CD14-positive monocyte (primary cell): ENCODE measurements around the gene PHAF1. TPM values are rescaled to one million over a fixed set of nuclear protein-coding genes. Genes with fewer than 3 reads are reported as not detected.

Experiments used
- DNase-seq, 3 donors: peaks; one replicate each; pipeline ENCODE4 v3.0.0-alpha.2; 2011 to 2022
- H2AFZ ChIP-seq: 2 replicates; pipeline ENCODE4 v1.6.0; 2012; ENCODE audit warnings: mild to moderate bottlenecking, low read depth, low read length, inconsistent platforms; ENCODE audit not compliant: insufficient read depth, poor library complexity, severe bottlenecking
- H3K27ac ChIP-seq, 2 donors: 1 replicate in 1 of 2; 2 replicates in 1 of 2; pipeline ENCODE4 v1.5.1; 2012 to 2013; ENCODE audit warnings: low read length in 2 of 2, control low read depth in 1 of 2, inconsistent platforms in 1 of 2, low read depth in 1 of 2, mild to moderate bottlenecking in 1 of 2
- H3K27me3 ChIP-seq, 2 donors: one replicate each; pipeline versions ENCODE4 v1.6.0 to v1.6.1; 2011 to 2013; ENCODE audit warnings: low read length in 2 of 2; ENCODE audit not compliant: control insufficient read depth in 2 of 2, insufficient read depth in 2 of 2
- H3K36me3 ChIP-seq, 2 donors: replicated peaks in 1 of 2; 1 replicate in 1 of 2; 2 replicates in 1 of 2; pipeline versions ENCODE4 v1.5.1 to v1.6.1; 2012 to 2013; ENCODE audit warnings: low read length in 2 of 2, control low read depth in 1 of 2, inconsistent platforms in 1 of 2, mild to moderate bottlenecking in 1 of 2; ENCODE audit not compliant: insufficient read depth in 2 of 2, control insufficient read depth in 1 of 2
- H3K4me1 ChIP-seq, 2 donors: 1 replicate in 1 of 2; 2 replicates in 1 of 2; pipeline versions ENCODE4 v1.5.1 to v1.6.1; 2012 to 2013; ENCODE audit warnings: low read length in 2 of 2, control low read depth in 1 of 2, inconsistent platforms in 1 of 2, mild to moderate bottlenecking in 1 of 2, moderate library complexity in 1 of 2; ENCODE audit not compliant: insufficient read depth in 2 of 2, control insufficient read depth in 1 of 2
- H3K4me2 ChIP-seq: replicated peaks from 2 replicates; pipeline ENCODE3; 2012; ENCODE audit warnings: low read length, moderate library complexity, mild to moderate bottlenecking; ENCODE audit not compliant: poor library complexity, severe bottlenecking; ENCODE audit errors: extremely low read depth
- H3K4me3 ChIP-seq, 3 experiments: fragments of 200-600 bp in 1 of 3; sonication (generic) in 1 of 3; replicated peaks in 1 of 3; 1 replicate in 2 of 3; 2 replicates in 1 of 3; pipeline ENCODE4 v1.5.1; 2011 to 2013; ENCODE audit warnings: low read length in 3 of 3, mild to moderate bottlenecking in 3 of 3, control low read depth in 2 of 3, low read depth in 2 of 3, inconsistent platforms in 1 of 3, moderate library complexity in 1 of 3
- H3K79me2 ChIP-seq: 2 replicates; pipeline ENCODE4 v1.6.0; 2012; ENCODE audit warnings: mild to moderate bottlenecking, control low read depth, inconsistent platforms, low read length, moderate library complexity; ENCODE audit not compliant: insufficient read depth
- H3K9ac ChIP-seq: 2 replicates; pipeline ENCODE4 v1.6.0; 2017; ENCODE audit warnings: low read length, mild to moderate bottlenecking; ENCODE audit not compliant: insufficient read depth, poor library complexity, severe bottlenecking
- H3K9me3 ChIP-seq, 2 donors: replicated peaks in 1 of 2; 1 replicate in 1 of 2; 2 replicates in 1 of 2; pipeline versions ENCODE4 v1.5.1 to v1.6.1; 2012 to 2013; ENCODE audit warnings: low read length in 2 of 2, control low read depth in 1 of 2; ENCODE audit not compliant: control insufficient read depth in 1 of 2, insufficient read depth in 1 of 2
- H4K20me1 ChIP-seq: 2 replicates; pipeline ENCODE4 v1.6.0; 2012; ENCODE audit warnings: mild to moderate bottlenecking, low read length, control low read depth, moderate library complexity; ENCODE audit not compliant: insufficient read depth
- H3K27ac Mint-ChIP-seq, 7 donors: one replicate each; pipeline ENCODE4 v1.8.0; 2020; ENCODE audit warnings: mild to moderate bottlenecking in 7 of 7, mixed read lengths in 7 of 7, moderate library complexity in 6 of 7, inconsistent platforms in 2 of 7
- H3K27me3 Mint-ChIP-seq, 3 donors: one replicate each; pipeline ENCODE4 v1.8.0; 2021 to 2022; ENCODE audit warnings: low read depth in 3 of 3, mild to moderate bottlenecking in 3 of 3, mixed read lengths in 3 of 3, moderate library complexity in 3 of 3, inconsistent platforms in 1 of 3
- H3K36me3 Mint-ChIP-seq, 2 donors: one replicate each; pipeline ENCODE4 v1.8.0; 2020; ENCODE audit warnings: mixed read lengths in 2 of 2, inconsistent platforms in 1 of 2, mild to moderate bottlenecking in 1 of 2
- H3K4me1 Mint-ChIP-seq: one replicate; pipeline ENCODE4 v1.8.0; 2020; ENCODE audit warnings: mild to moderate bottlenecking, mixed read lengths
- H3K4me3 Mint-ChIP-seq, 2 donors: one replicate each; pipeline ENCODE4 v1.8.0; 2020; ENCODE audit warnings: mild to moderate bottlenecking in 2 of 2, mixed read lengths in 2 of 2, moderate library complexity in 1 of 2
- H3K9me3 Mint-ChIP-seq, 7 donors: one replicate each; pipeline ENCODE4 v1.8.0; 2020 to 2022; ENCODE audit warnings: mixed read lengths in 7 of 7, mild to moderate bottlenecking in 6 of 7, moderate library complexity in 6 of 7, inconsistent platforms in 2 of 7
- CTCF ChIP-seq: fragments of 200-600 bp; IDR thresholded peaks from one replicate; pipeline ENCODE4 v1.8.0; 2022; ENCODE audit warnings: antibody characterized with exemption, mild to moderate bottlenecking
- WGBS: methylation state at CpG from one replicate; pipeline ENCODE4 v1.1.5; 2013; ENCODE audit warnings: missing lambda C conversion rate; ENCODE audit not compliant: insufficient coverage; 5-methylcytosine and 5-hydroxymethylcytosine counted together
- intact Hi-C, 2 donors: fragments of 100-400 bp; cut with micrococcal nuclease; formaldehyde crosslinking; loops; one replicate each; pipeline versions ENCODE4 v1.15.0 to v1.15.1; 2023
- polyA plus RNA-seq, 3 donors: library from polyadenylated mRNA; depleted of rRNA in 1 of 3; unstranded in 2 of 3; stranded (reverse) in 1 of 3; fragments of 300-500 nt in 2 of 3; fragments of >200 nt in 1 of 3; fragmentation: Illumina TruSeq in 2 of 3; gene quantifications; 1 replicate in 2 of 3; 2 replicates in 1 of 3; pipeline ENCODE4 v1.2.3, GENCODE V29; 2012 to 2021

The PHAF1 gene
- polyA plus RNA-seq, 3 donors: 18.8 to 68.2 (median 26.5) TPM

DNA sequence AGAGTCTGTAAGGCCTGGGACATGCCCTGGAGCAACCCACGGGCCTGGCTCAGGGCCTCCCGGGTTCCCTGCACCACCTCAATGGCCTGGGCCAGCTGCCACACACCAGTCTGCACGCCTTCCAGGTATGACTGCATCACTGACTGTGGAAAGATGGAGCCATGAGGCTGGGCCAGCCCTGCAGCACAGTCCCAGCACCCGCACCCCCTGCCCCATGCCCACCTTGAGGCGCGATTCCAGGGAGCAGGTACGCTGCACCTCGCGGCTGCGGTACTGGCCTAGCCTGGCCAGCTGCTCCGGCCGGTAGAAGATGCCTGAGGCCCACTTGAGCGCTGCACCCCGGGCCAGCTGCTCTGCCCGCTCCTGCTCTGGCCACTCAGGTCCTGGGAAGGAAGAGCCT is 79.1 kb downstream of the PHAF1 start:
- no peak overlapping the region for H3K27ac ChIP-seq
- H3K4me2 ChIP-seq: no peak overlapping the region
- peaks cover 0 to 8% of the 10 kb centered on the region in 2 donors for H3K27me3 ChIP-seq
- intact Hi-C loops: no loop called here
- no peak overlapping the region for H2AFZ ChIP-seq
- no peaks in the 10 kb centered on the region for H3K36me3 ChIP-seq
- H3K4me3 ChIP-seq: no peak overlapping the region
- 98% methylated on average over 14 of the region's 15 CpGs for WGBS
- H3K4me3 Mint-ChIP-seq: no peak overlapping the region
- no peak for TF ChIP-seq CTCF
- H3K79me2 ChIP-seq: peaks cover 18% of the 10 kb centered on the region
- peaks cover 3 to 8% of the 10 kb centered on the region in 2 donors for H3K36me3 Mint-ChIP-seq
- no peak for DNase-seq
- H3K9ac ChIP-seq: no peak overlapping the region
- H3K4me1 ChIP-seq: peaks cover 37 to 41% of the 10 kb centered on the region in 2 donors
- peaks cover 0 to 5% (median 2%) of the 10 kb centered on the region in 7 donors for H3K9me3 Mint-ChIP-seq
- no peaks in the 10 kb centered on the region for H3K9me3 ChIP-seq
- peaks cover 35% of the 10 kb centered on the region for H3K4me1 Mint-ChIP-seq
- peaks cover 7 to 29% (median 18%) of the 10 kb centered on the region in 3 donors for H3K27me3 Mint-ChIP-seq
- peaks cover 17% of the 10 kb centered on the region for H4K20me1 ChIP-seq
- no peak overlapping the region for H3K27ac Mint-ChIP-seq

- H3K27me3 Mint-ChIP-seq: peaks cover 5 to 19% (median 11%) of the 10 kb centered on the region in 3 donors
- no peak for DNase-seq
- peak within 1 kb of the TSS in 1 of 7 donors; percentile 86 for H3K27ac Mint-ChIP-seq
- H3K36me3 Mint-ChIP-seq: peaks cover 13 to 21% of the 10 kb centered on the region in 2 donors
- H3K9me3 Mint-ChIP-seq: peaks cover 0 to 4% (median 2%) of the 10 kb centered on the region in 7 donors
- Histone ChIP-seq H3K9ac (no peak within 1 kb of the TSS), H3K27ac (no peak within 1 kb of the TSS), H3K36me3 (peaks cover 9 to 12% of the 10 kb centered on the region in 2 donors), H2AFZ (no peak within 1 kb of the TSS), H3K4me1 (peaks cover 27 to 29% of the 10 kb centered on the region in 2 donors), H3K79me2 (peaks cover 30% of the 10 kb centered on the region), H4K20me1 (peaks cover 29% of the 10 kb centered on the region), H3K9me3 (no peaks in the 10 kb centered on the region), H3K4me3 (no peak within 1 kb of the TSS), H3K4me2 (no peak within 1 kb of the TSS), H3K27me3 (peaks cover 0 to 1% of the 10 kb centered on the region in 2 donors)
- no peak for TF ChIP-seq CTCF
- 92% methylated on average over 2 of the region's 6 CpGs for WGBS
- peaks cover 32% of the 10 kb centered on the region for H3K4me1 Mint-ChIP-seq
- intact Hi-C loops: loop anchor here (5.0 kb wide), 1 partner anchor 37 kb away; the partner anchor contains the start of gene TMEM208 (in 2 of the 2)
- H3K4me3 Mint-ChIP-seq: no peak within 1 kb of the TSS
These were observed 80.3 kb downstream of the PHAF1 start, which contains the start of gene EXOC3L1 for GRCh38 chr16:67190041-67190440. Gene EXOC3L1 (minus strand): TSS chr16:67190136. CDS start chr16:67189676, 460 bp downstream.
